Stomach (tissue), 4 donors: ENCODE data around the gene REC8.

ENCODE experiments used
- CTCF ChIP-seq, 7 experiments: fragments of 450-650 bp in 4 of 7; fragments of 200-600 bp in 3 of 7; sonication (generic) in 3 of 7; IDR thresholded peaks; one replicate each; pipeline ENCODE4 v1.5.1; 2016 to 2019; ENCODE audit warnings: antibody characterized with exemption in 7 of 7, control low read depth in 2 of 7, mild to moderate bottlenecking in 1 of 7
- POLR2A ChIP-seq, 4 donors: fragments of 450-650 bp; IDR thresholded peaks; one replicate each; pipeline ENCODE4 v1.6.1; 2016; ENCODE audit warnings: antibody characterized with exemption in 4 of 4, control low read depth in 2 of 4, mild to moderate bottlenecking in 1 of 4, moderate library complexity in 1 of 4

- TF ChIP-seq POLR2A (IDR thresholded peaks at IDR 0.05), result no peak
- TF ChIP-seq CTCF (IDR thresholded peaks at IDR 0.05), result no peak
These were observed 22.4 kb downstream of the REC8 start for GRCh38 chr14:24194186-24194872.
